Psoas muscle (tissue), 8 donors: ENCODE data around the gene BICDL2. TPM values are rescaled to one million over a fixed set of nuclear protein-coding genes. Genes with fewer than 3 reads are reported as not detected.

Experiments used
- ATAC-seq, 4 donors: fragments of 200-7000 bp; cut with Tn5 transposase; one replicate each; pipeline ENCODE4 v1.9.1; 2020; ENCODE audit warnings: moderate library complexity in 3 of 4, mild to moderate bottlenecking in 2 of 4
- DNase-seq, 2 donors: peaks; one replicate each; pipeline ENCODE4 v3.0.0-alpha.2; 2020
- H3K27ac ChIP-seq: fragments of 200-600 bp; one replicate; pipeline ENCODE4 v1.8.0; 2022
- H3K27me3 ChIP-seq, 3 donors: fragments of 200-600 bp in 1 of 3; one replicate each; pipeline versions ENCODE4 v1.6.1 to v1.8.0; 2013 to 2022; ENCODE audit warnings: low read length in 2 of 3, mild to moderate bottlenecking in 2 of 3, moderate library complexity in 1 of 3; ENCODE audit not compliant: insufficient read depth in 3 of 3
- H3K36me3 ChIP-seq, 2 donors: fragments of 200-600 bp in 1 of 2; one replicate each; pipeline versions ENCODE4 v1.6.1 to v1.8.0; 2013 to 2022; ENCODE audit warnings: low read depth in 1 of 2, mild to moderate bottlenecking in 1 of 2, moderate library complexity in 1 of 2; ENCODE audit not compliant: insufficient read depth in 1 of 2
- H3K4me1 ChIP-seq: fragments of 200-600 bp; one replicate; pipeline ENCODE4 v1.8.0; 2022
- H3K4me3 ChIP-seq: fragments of 200-600 bp; one replicate; pipeline ENCODE4 v1.8.0; 2022; ENCODE audit warnings: mild to moderate bottlenecking
- H3K9me3 ChIP-seq: fragments of 200-600 bp; one replicate; pipeline ENCODE4 v1.8.0; 2022
- CTCF ChIP-seq: fragments of 200-600 bp; IDR thresholded peaks from one replicate; pipeline ENCODE4 v1.8.0; 2022; ENCODE audit warnings: antibody characterized with exemption
- WGBS, 3 donors: extraction: QIAGEN DNeasy Blood & Tissue Kit; methylation state at CpG; one replicate each; pipeline versions ENCODE4 v1.1.6 to v1.1.7; 2013; 5-methylcytosine and 5-hydroxymethylcytosine counted together
- intact Hi-C, 2 donors: fragments of 100-400 bp; cut with DNase I; formaldehyde crosslinking; loops; one replicate each; pipeline versions ENCODE4 v1.11.0 to v1.14.2; 2022
- polyA plus RNA-seq, 3 donors: library from polyadenylated mRNA; stranded (reverse); fragments of 200-250 nt; gene quantifications; one replicate each; pipeline ENCODE4 v1.2.3, GENCODE V29; 2013
- total RNA-seq, 4 donors: library from RNA; stranded (reverse); fragmentation: NEBNext Ultra II Directional in 2 of 4; extraction: Animal tissue kit (Norgen Biotek cat#: 25700) in 2 of 4; gene quantifications; one replicate each; pipeline versions ENCODE4 v1.2.1 to v1.2.4, GENCODE V29; 2021 to 2023
- donor health status: healthy with polysubstance abuse.
- donor health status: DM: no; HTN: no; CAD: no; lungs with moderate emphysema.
- donor health status: Bipolar disorder and iron deficiency.
- donor health status: healthy.
- donor health status: DM: yes; HTN: yes; CAD: no.
- donor health status: DM: no; HTN: no; CAD: no.
- donor health status: DM: no; HTN: no; CAD: no.
- donor health status: DM: yes; HTN: yes; CAD: no.

The BICDL2 gene
- total and polyA plus RNA-seq, 7 donors: 0.01 to 0.18 TPM; not detected in 5

- intact Hi-C loops: no loop called here
These were observed 11.4 kb downstream of the BICDL2 start for GRCh38 chr16:3025032-3026002.

GRCh38 chr16:3023669-3024478 is 12.9 kb downstream of the BICDL2 start, which contains the start of the genes HCFC1R1 and THOC6:
Gene HCFC1R1, minus strand, starts transcription at chr16:3023942. Its CDS starts 1 bp downstream, at chr16:3023941.
Gene THOC6, plus strand, starts transcription at chr16:3024035. Its CDS starts 292 bp downstream, at chr16:3024327.
- H3K27me3 ChIP-seq: peaks cover 0 to 2% (median under 1%) of the 10 kb centered on the region in 3 donors
- peaks cover 29% of the 10 kb centered on the region for H3K4me1 ChIP-seq
- ATAC-seq (peak; percentile 53 to 63 (median 58)), DNase-seq (peak; percentile 96 to 98)
- WGBS, 3 donors: 0 to 1% (median 1%) methylated on average over 52 to 69 of the region's 69 CpGs
- intact Hi-C loops: no loop called here
- H3K9me3 ChIP-seq: no peaks in the 10 kb centered on the region
- peaks cover 0 to 25% of the 10 kb centered on the region in 2 donors for H3K36me3 ChIP-seq
- peak within 1 kb of the TSS; percentile 100 for H3K27ac ChIP-seq
- H3K4me3 ChIP-seq: peak within 1 kb of the TSS; percentile 94
- TF ChIP-seq CTCF: no peak

More at GRCh38 chr16:3025032-3026002, 11.4 kb downstream of the BICDL2 start:
- TF ChIP-seq CTCF: no peak
- 91 to 93% (median 93%) methylated on average over 18 of the region's 18 CpGs for whole genome bisulfite sequencing, 3 donors
- no peak overlapping the region for H3K27ac ChIP-seq
- ATAC-seq (no peak), DNase-seq (no peak)
- H3K4me1 ChIP-seq: peaks cover 28% of the 10 kb centered on the region
- H3K9me3 ChIP-seq: no peaks in the 10 kb centered on the region
- H3K4me3 ChIP-seq: peak overlapping the region; percentile 94
- peaks cover 0 to 25% of the 10 kb centered on the region in 2 donors for H3K36me3 ChIP-seq
- peaks cover 0 to 17% (median 12%) of the 10 kb centered on the region in 3 donors for H3K27me3 ChIP-seq

- Histone ChIP-seq H3K27ac (peak overlapping the region; percentile 100), H3K9me3 (no peaks in the 10 kb centered on the region), H3K4me3 (peak overlapping the region; percentile 94), H3K4me1 (peaks cover 29% of the 10 kb centered on the region), H3K36me3 (peaks cover 0 to 25% of the 10 kb centered on the region in 2 donors), H3K27me3 (peaks cover 0 to 5% (median 0%) of the 10 kb centered on the region in 3 donors)
- 0 to 10% (median 7%) methylated on average over 3 to 6 of the region's 6 CpGs for WGBS, 3 donors
- intact Hi-C loops: no loop called here
- ATAC-seq (peak in 2 of 4 donors; percentile 0), DNase-seq (no peak)
- TF ChIP-seq CTCF: no peak
These were observed 13.4 kb downstream of the BICDL2 start for GRCh38 chr16:3023415-3023668.

GRCh38 chr16:3022684-3023414 is 13.9 kb downstream of the BICDL2 start:
- 12 to 37% (median 19%) methylated on average over 6 to 8 of the region's 8 CpGs for WGBS, 3 donors
- no peak for TF ChIP-seq CTCF
- peak; percentile 74 to 84 for DNase-seq
- intact Hi-C loops: no loop called here
- ATAC-seq: peak; percentile 4 to 36 (median 27)
- H3K4me3 ChIP-seq: peak overlapping the region; percentile 94
- H3K36me3 ChIP-seq: peaks cover 0 to 25% of the 10 kb centered on the region in 2 donors
- H3K9me3 ChIP-seq: no peaks in the 10 kb centered on the region
- peaks cover 0 to 10% (median 1%) of the 10 kb centered on the region in 3 donors for H3K27me3 ChIP-seq
- H3K27ac ChIP-seq: peak overlapping the region; percentile 100
- H3K4me1 ChIP-seq: peaks cover 31% of the 10 kb centered on the region
